Measurements from ENCODE around the gene RTN1. TPM values are rescaled to one million over a fixed set of nuclear protein-coding genes. Genes with fewer than 3 reads are reported as not detected.

RTN1 gene
- total and polyA plus RNA-seq, 12 donors = 0.40 to 5.5 (median 0.91) TPM

DNA sequence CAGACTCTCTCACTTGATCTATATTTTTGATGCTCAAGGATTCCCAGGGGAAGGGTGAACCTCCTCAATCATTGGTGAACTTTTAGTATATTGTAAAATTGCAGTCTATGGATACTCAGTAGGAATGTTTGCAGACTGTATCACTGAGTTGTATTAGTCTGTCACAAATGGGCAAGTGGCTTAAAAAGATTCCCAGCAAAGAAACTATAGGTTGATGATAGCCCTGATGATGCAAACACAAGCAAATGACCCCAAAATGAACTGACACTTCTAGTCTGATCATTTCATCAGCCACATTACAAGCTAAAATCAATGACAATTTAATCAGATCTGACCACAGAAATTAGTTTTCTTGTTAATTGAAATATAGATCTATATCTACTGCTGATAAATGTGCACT, 59.5 kb downstream of the RTN1 start:
- Histone ChIP-seq H3K36me3 (no peaks in the 10 kb centered on the region), H3K9me3 (peaks cover 0 to 4% (median 0%) of the 10 kb centered on the region in 11 donors), H3K27me3 (peaks cover 0 to 19% (median 0%) of the 10 kb centered on the region in 7 donors), H3K4me1 (no peaks in the 10 kb centered on the region), H3K27ac (no peak overlapping the region), H3K4me3 (no peak overlapping the region)
- ATAC-seq = no peak
- no peak for DNase-seq
- intact Hi-C loops (cut with DNase I) = no loop called here
- TF ChIP-seq, protein P1, sequence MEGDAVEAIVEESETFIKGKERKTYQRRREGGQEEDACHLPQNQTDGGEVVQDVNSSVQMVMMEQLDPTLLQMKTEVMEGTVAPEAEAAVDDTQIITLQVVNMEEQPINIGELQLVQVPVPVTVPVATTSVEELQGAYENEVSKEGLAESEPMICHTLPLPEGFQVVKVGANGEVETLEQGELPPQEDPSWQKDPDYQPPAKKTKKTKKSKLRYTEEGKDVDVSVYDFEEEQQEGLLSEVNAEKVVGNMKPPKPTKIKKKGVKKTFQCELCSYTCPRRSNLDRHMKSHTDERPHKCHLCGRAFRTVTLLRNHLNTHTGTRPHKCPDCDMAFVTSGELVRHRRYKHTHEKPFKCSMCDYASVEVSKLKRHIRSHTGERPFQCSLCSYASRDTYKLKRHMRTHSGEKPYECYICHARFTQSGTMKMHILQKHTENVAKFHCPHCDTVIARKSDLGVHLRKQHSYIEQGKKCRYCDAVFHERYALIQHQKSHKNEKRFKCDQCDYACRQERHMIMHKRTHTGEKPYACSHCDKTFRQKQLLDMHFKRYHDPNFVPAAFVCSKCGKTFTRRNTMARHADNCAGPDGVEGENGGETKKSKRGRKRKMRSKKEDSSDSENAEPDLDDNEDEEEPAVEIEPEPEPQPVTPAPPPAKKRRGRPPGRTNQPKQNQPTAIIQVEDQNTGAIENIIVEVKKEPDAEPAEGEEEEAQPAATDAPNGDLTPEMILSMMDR (IDR thresholded peaks at IDR 0.05) = no peak

DNA sequence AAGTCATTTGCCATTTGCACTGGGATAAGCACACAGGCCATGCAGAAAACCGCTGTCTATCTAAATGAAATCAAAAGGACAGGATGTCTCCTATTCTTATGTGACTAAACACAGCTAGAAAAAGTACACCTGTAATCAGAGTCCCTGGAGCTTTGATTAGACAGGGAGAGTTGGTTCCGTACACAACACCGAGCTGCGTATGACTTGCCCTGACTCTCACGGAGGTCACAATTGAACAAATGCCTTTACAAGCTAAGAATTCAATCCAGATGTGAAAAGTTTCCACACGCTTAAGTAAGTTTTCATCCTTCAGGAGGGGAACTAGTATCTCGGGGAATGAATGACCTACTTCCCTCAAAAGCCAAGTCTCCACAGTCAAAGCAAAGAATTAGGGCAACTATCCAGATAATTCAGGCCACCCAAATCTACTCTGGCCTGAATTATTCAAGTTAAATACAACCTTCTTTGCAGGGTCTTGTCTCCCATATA, 67.5 kb downstream of the RTN1 start:
- ATAC-seq = no peak
- Histone ChIP-seq H3K9me3 (peaks cover 0 to 2% (median 0%) of the 10 kb centered on the region in 11 donors), H3K27me3 (peaks cover 0 to 5% (median 0%) of the 10 kb centered on the region in 7 donors), H3K36me3 (no peaks in the 10 kb centered on the region), H3K4me1 (no peaks in the 10 kb centered on the region), H3K27ac (no peak overlapping the region), H3K4me3 (no peak overlapping the region)
- WGBS, 2 donors = 65 to 73% methylated on average over 7 of the region's 7 CpGs
- no peak for DNase-seq
- TF ChIP-seq, protein P1 (IDR thresholded peaks at IDR 0.05) = no peak
- intact Hi-C loops (cut with DNase I) = no loop called here

DNA sequence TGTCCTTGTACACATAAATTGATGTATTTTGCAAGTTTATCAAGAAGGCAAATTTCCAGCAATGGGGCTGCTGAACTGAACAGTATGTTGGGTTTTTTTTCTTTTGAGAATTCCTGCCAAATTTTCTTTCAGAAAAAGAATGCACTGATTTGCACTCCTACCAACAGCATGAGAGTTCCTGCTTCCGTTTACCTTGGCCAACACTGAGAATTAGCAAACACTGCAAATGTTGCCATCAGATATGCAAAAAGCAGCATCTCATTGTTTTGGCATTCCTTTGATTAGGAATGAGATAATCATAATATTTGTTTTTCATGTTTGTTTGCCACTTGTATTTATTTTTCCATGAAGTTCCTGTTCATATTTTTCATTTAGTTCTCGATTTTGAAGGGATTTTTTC, 82.4 kb downstream of the RTN1 start:
- TF ChIP-seq, protein P1 (IDR thresholded peaks at IDR 0.05) = no peak
- ATAC-seq (no peak), DNase-seq (no peak)
- 23 to 33% methylated on average over 2 of the region's 2 CpGs for WGBS, 2 donors
- H3K9me3 ChIP-seq = no peaks in the 10 kb centered on the region
- intact Hi-C loops (cut with DNase I) = loop anchor here in 1 of 10 donors (5.0 kb wide), 1 partner anchor 1001 kb away; no protein-coding TSS in a partner anchor
- H3K4me1 ChIP-seq = no peaks in the 10 kb centered on the region
- no peaks in the 10 kb centered on the region for H3K36me3 ChIP-seq
- H3K4me3 ChIP-seq = no peak overlapping the region
- H3K27me3 ChIP-seq = no peaks in the 10 kb centered on the region
- no peak overlapping the region for H3K27ac ChIP-seq

DNA sequence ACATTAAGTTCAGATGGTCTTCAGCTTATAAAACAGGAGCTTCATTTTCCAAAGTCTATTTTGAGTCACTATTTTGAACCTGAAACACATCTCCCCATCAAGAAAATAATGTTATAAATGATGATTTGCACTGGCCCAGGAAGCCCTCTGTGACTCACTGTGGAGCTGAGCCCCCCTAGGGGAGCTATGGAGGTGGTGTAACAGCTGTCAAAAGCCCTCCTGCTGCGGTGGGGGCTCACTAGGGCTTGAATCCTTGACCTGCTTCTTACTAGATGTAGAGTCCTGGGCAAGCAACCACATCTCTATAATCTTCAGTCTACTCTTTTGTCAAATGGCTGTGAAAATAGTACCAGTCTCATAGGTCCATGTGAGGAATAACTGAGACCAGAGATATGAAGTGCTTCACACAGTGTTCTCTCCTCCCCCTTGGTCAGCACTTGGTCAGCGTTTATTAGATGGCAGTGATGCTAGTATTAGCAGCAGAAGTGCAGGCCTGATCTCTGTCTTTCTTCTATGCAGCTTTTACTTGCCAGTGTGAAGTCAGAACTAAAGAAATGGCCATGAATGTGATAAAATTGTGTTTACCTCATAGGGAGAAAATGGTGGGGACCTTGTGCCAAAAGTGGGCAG, 83.4 kb downstream of the RTN1 start:
- TF ChIP-seq, protein P1 (IDR thresholded peaks at IDR 0.05) = no peak
- intact Hi-C loops (cut with DNase I) = loop anchor here in 1 of 10 donors (5.0 kb wide), 1 partner anchor 1000 kb away; no protein-coding TSS in a partner anchor
- H3K4me3 ChIP-seq = no peak overlapping the region
- 33 to 47% methylated on average over 2 of the region's 2 CpGs for WGBS, 2 donors
- H3K4me1 ChIP-seq = no peaks in the 10 kb centered on the region
- no peaks in the 10 kb centered on the region for H3K27me3 ChIP-seq
- H3K9me3 ChIP-seq = no peaks in the 10 kb centered on the region
- DNase-seq (no peak), ATAC-seq (no peak)
- no peaks in the 10 kb centered on the region for H3K36me3 ChIP-seq
- H3K27ac ChIP-seq = no peak overlapping the region
